Hair follicular keratinocyte (primary cell): ENCODE measurements around the gene RASGRP4. TPM values are rescaled to one million over a fixed set of nuclear protein-coding genes. Genes with fewer than 3 reads are reported as not detected.

Experiments used
- total RNA-seq: library from RNA; depleted of rRNA; stranded (reverse); fragments of >200 nt; gene quantifications from 2 replicates; pipeline ENCODE4 v1.2.3, GENCODE V29; 2015

RASGRP4 gene
- not detected in 2 replicates for total RNA-seq

GRCh38 chr19:38425810-38426466 lies at the start of gene RASGRP4:
TSS of gene RASGRP4 (minus strand) at chr19:38426219. CDS start at chr19:38426091, 128 bp downstream.

GRCh38 chr19:38433268-38433733 lies 7.3 kb upstream of the RASGRP4 start, which contains the start of gene RYR1:
TSS of gene RYR1 (plus strand) at chr19:38433691. CDS start at chr19:38433830, 139 bp downstream.

DNA sequence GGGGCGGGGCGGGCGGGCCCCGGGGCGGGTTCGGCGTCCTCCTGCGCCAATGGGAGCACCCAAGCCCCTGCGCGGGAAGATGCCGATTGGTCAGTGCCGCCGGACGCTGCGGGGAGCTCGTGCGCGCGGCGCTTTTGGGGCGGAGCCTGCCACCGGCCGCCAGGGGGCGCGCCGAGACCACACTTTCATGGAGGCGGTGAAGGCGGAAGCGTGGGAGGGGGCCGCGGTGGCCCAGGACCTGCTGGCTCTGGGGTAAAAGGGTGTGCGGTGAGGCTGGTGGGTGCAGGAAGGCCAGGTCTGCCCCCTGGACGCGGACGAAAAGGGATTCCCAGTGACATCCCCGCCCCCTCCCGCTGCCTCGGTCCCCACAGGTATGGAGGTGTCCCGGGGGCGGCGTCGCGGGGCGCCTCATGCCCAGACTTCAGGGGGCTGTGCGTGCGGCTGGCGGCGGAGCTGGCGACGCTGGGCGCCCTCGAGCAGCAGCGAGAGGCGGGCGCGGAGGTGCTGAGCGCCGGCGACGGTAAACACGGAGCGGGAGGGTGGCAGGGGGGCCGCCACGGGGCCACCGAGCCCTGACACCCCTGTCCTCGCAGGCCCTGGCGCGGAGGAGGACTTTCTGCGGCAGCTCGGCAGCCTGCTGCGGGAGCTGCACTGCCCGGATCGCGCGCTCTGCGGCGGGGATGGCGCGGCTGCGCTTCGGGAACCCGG lies 22.9 kb downstream of the RASGRP4 start, which contains the start of gene FAM98C:
FAM98C (plus strand) TSS at position 127 of the 708 bp plus-strand sequence; CDS start at position 188, 61 bp downstream.

GRCh38 chr19:38388349-38389100 lies 37.5 kb downstream of the RASGRP4 start, which contains the start of gene SPRED3:
TSS of gene SPRED3 (plus strand) at chr19:38388697. CDS start at chr19:38390303, 1,606 bp downstream.

GRCh38 chr19:38387550-38388348 lies 38.3 kb downstream of the RASGRP4 start, which contains the start of gene GGN:
TSS of gene GGN (minus strand) at chr19:38388034. CDS start at chr19:38387261, 773 bp downstream.

DNA sequence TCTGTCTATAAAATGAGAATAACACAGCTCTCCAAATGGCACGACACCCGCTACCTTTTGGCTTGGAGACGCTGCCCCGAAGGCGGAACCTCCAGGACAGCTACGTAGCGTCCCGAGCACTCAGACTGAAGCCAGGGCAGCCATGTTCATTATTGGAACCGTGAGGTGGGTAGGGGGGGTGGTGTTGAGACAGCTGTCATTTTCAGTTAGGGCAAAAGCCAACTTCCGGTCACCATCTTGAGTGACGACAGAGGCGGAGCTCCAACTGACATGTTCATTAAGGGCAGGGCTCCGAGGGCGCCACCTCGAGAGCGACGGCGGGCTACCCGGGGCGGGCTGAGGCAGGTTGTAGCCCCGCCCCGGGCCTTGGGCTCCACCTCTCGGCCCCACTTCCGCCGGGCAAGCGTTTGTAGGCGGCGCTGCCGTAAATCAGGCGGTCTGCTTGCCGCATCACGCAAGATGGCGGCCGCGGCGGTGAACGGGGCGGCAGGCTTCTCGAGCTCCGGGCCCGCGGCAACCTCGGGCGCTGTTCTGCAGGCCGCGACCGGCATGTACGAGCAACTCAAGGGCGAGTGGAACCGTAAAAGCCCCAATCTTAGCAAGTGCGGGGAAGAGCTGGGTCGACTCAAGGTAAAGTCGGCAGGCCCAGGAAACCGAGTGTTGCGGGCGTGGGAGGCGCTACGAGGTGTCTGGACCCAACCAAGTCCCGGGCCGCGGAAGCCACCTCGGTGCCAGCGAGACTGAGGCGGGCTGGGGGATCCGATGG lies 51.5 kb downstream of the RASGRP4 start, which contains the start of gene PSMD8:
PSMD8 (plus strand) TSS at position 240 of the 766 bp plus-strand sequence; CDS start at position 271, 31 bp downstream.

Other genes starting within 250 kb of the RASGRP4 start
- gene DPF1, start 202.0 kb downstream of the RASGRP4 start, total RNA-seq = 2.0 and 2.3 TPM in 2 replicates
- gene PPP1R14A, start 169.8 kb downstream of the RASGRP4 start, total RNA-seq = 3.3 and 19.9 TPM in 2 replicates
- 757 and 1,192 TPM in 2 replicates for gene SPINT2, start 161.6 kb downstream of the RASGRP4 start, total RNA-seq
- gene C19orf33, start 122.0 kb downstream of the RASGRP4 start, total RNA-seq = 606 and 644 TPM in 2 replicates
- 121 and 122 TPM in 2 replicates for gene YIF1B, start 110.3 kb downstream of the RASGRP4 start, total RNA-seq
- gene KCNK6, start 106.4 kb downstream of the RASGRP4 start, total RNA-seq = 27.4 and 27.8 TPM in 2 replicates
- 0.78 TPM in 1 of 2 replicates, not detected in the other for gene CATSPERG, start 90.4 kb downstream of the RASGRP4 start, total RNA-seq
- 357 and 374 TPM in 2 replicates for gene PSMD8, start 51.6 kb downstream of the RASGRP4 start, total RNA-seq
- 0.08 and 0.55 TPM in 2 replicates for gene GGN, start 38.2 kb downstream of the RASGRP4 start, total RNA-seq
- gene SPRED3, start 37.5 kb downstream of the RASGRP4 start, total RNA-seq = 1.6 and 3.2 TPM in 2 replicates
- gene FAM98C, start 23.1 kb downstream of the RASGRP4 start, total RNA-seq = 18.3 and 20.2 TPM in 2 replicates
- 1.8 and 3.7 TPM in 2 replicates for gene RYR1, start 7.5 kb upstream of the RASGRP4 start, total RNA-seq
- 0.15 and 0.47 TPM in 2 replicates for gene MAP4K1, start 191.7 kb upstream of the RASGRP4 start, total RNA-seq
- 607 and 644 TPM in 2 replicates for gene EIF3K, start 193.0 kb upstream of the RASGRP4 start, total RNA-seq
- gene ACTN4, start 221.4 kb upstream of the RASGRP4 start, total RNA-seq = 394 and 403 TPM in 2 replicates